ENCODE data around the gene FAM120A.
"Not testable (repeated sequence)": the region's sequence is repeated elsewhere in the genome, so short reads cannot be mapped to it uniquely, and the experiment has no call there.

FAM120A gene

GRCh38 chr9:93473411-93473810 lies 21.9 kb downstream of the FAM120A start:
- DNase-seq = no peak

GRCh38 chr9:93475108-93475507 lies 23.6 kb downstream of the FAM120A start:
- no peak for DNase-seq

GRCh38 chr9:93475856-93476255 lies 24.4 kb downstream of the FAM120A start:
- DNase-seq = no peak

- DNase-seq = no peak
Observed at GRCh38 chr9:93476924-93477323, 25.4 kb downstream of the FAM120A start.

GRCh38 chr9:93477397-93477796 lies 25.9 kb downstream of the FAM120A start:
- no peak for DNase-seq

GRCh38 chr9:93479726-93480125 lies 28.2 kb downstream of the FAM120A start:
- DNase-seq = no peak

- no peak for DNase-seq
Observed at GRCh38 chr9:93480262-93480661, 28.8 kb downstream of the FAM120A start.

- no peak for DNase-seq
Observed at GRCh38 chr9:93480728-93481324, 29.3 kb downstream of the FAM120A start.

GRCh38 chr9:93483497-93483896 lies 32.0 kb downstream of the FAM120A start:
- DNase-seq = no peak

- no peak for DNase-seq
Observed at GRCh38 chr9:93486268-93486667, 34.8 kb downstream of the FAM120A start.

GRCh38 chr9:93488244-93488643 lies 36.8 kb downstream of the FAM120A start:
- no peak for DNase-seq

- DNase-seq = no peak
Observed at GRCh38 chr9:93491593-93492232, 40.2 kb downstream of the FAM120A start.

- no peak for DNase-seq
Observed at GRCh38 chr9:93492327-93492726, 40.8 kb downstream of the FAM120A start.

- DNase-seq = no peak
Observed at GRCh38 chr9:93493949-93494348, 42.5 kb downstream of the FAM120A start.

GRCh38 chr9:93496285-93496684 lies 44.8 kb downstream of the FAM120A start:
- no peak for DNase-seq

- no peak for DNase-seq
Observed at GRCh38 chr9:93500571-93501298, 49.2 kb downstream of the FAM120A start.

GRCh38 chr9:93501406-93501805 lies 49.9 kb downstream of the FAM120A start:
- DNase-seq = no peak

GRCh38 chr9:93503381-93503780 lies 51.9 kb downstream of the FAM120A start:
- DNase-seq = no peak

GRCh38 chr9:93505541-93506132 lies 54.2 kb downstream of the FAM120A start:
- no peak for DNase-seq

GRCh38 chr9:93507768-93508167 lies 56.3 kb downstream of the FAM120A start:
- DNase-seq = no peak

GRCh38 chr9:93508207-93508606 lies 56.7 kb downstream of the FAM120A start:
- DNase-seq = no peak

GRCh38 chr9:93509084-93509483 lies 57.6 kb downstream of the FAM120A start:
- DNase-seq = no peak

GRCh38 chr9:93510041-93510440 lies 58.6 kb downstream of the FAM120A start:
- DNase-seq = no peak

GRCh38 chr9:93511228-93511627 lies 59.7 kb downstream of the FAM120A start:
- not testable (repeated sequence) for DNase-seq

Measured in activated T-cell treated with anti-CD3 and anti-CD28 coated beads for 4 hours (primary cell).